Body of pancreas (tissue), 4 donors: ENCODE measurements around the gene AFF3. TPM values are rescaled to one million over a fixed set of nuclear protein-coding genes. Genes with fewer than 3 reads are reported as not detected.
A peak's percentile ranks its signal among the peaks of the same experiment; 100 is the strongest.
"Not testable (repeated sequence)": the region's sequence is repeated elsewhere in the genome, so short reads cannot be mapped to it uniquely, and the experiment has no call there.

Experiments
- ATAC-seq: fragments of 150-250 bp; one replicate; pipeline ENCODE4 v1.9.1; 2016
- DNase-seq, 4 donors: peaks; one replicate each; pipeline ENCODE4 v3.0.0-alpha.2; 2019
- H3K27ac ChIP-seq, 4 donors: fragments of 200-600 bp; sonication (generic); 1 replicate in 3 of 4; 2 replicates in 1 of 4; pipeline versions ENCODE4 v1.5.1 to v1.6.1; 2016 to 2019; ENCODE audit warnings: mild to moderate bottlenecking in 1 of 4, mixed read lengths in 1 of 4, moderate library complexity in 1 of 4
- H3K27me3 ChIP-seq, 2 donors: fragments of 200-600 bp; sonication (generic); one replicate each; pipeline ENCODE4 v1.6.0; 2016; ENCODE audit warnings: mild to moderate bottlenecking in 1 of 2
- H3K36me3 ChIP-seq, 2 donors: fragments of 200-600 bp; sonication (generic); replicated peaks in 1 of 2; 2 replicates each; pipeline ENCODE4 v1.5.1; 2016; ENCODE audit warnings: low read depth in 2 of 2; ENCODE audit not compliant: insufficient read depth in 1 of 2
- H3K4me1 ChIP-seq: fragments of 200-600 bp; sonication (generic); one replicate; pipeline ENCODE4 v1.6.0; 2016
- H3K4me3 ChIP-seq, 2 donors: fragments of 200-600 bp; sonication (generic); 1 replicate in 1 of 2; 2 replicates in 1 of 2; pipeline ENCODE4 v1.5.1; 2016 to 2019
- H3K9me3 ChIP-seq, 3 donors: fragments of 200-600 bp; sonication (generic); 1 replicate in 2 of 3; 2 replicates in 1 of 3; pipeline ENCODE4 v1.5.1; 2016
- CTCF ChIP-seq, 7 experiments: fragments of 450-650 bp in 4 of 7; fragments of 200-600 bp in 3 of 7; sonication (generic) in 3 of 7; IDR thresholded peaks; one replicate each; pipeline ENCODE4 v1.5.1; 2016 to 2019; ENCODE audit warnings: antibody characterized with exemption in 7 of 7
- POLR2A ChIP-seq, 3 donors: fragments of 450-650 bp; IDR thresholded peaks; one replicate each; pipeline ENCODE4 v1.6.1; 2016; ENCODE audit warnings: antibody characterized with exemption in 3 of 3, mild to moderate bottlenecking in 2 of 3
- WGBS, 2 donors: methylation state at CpG; one replicate each; pipeline ENCODE4 v1.1.5; 2017; 5-methylcytosine and 5-hydroxymethylcytosine counted together
- intact Hi-C: fragments of 100-400 bp; cut with DNase I; formaldehyde crosslinking; loops from one replicate; pipeline ENCODE4 v1.15.1; 2023
- total RNA-seq, 2 donors: library from RNA; depleted of rRNA; stranded (reverse); fragments of >200 nt; gene quantifications; one replicate each; pipeline ENCODE4 v1.1.0, GENCODE V29; 2016

Gene AFF3
- total RNA-seq, 2 donors from 2014 or later = 0.52 to 0.99 TPM

DNA sequence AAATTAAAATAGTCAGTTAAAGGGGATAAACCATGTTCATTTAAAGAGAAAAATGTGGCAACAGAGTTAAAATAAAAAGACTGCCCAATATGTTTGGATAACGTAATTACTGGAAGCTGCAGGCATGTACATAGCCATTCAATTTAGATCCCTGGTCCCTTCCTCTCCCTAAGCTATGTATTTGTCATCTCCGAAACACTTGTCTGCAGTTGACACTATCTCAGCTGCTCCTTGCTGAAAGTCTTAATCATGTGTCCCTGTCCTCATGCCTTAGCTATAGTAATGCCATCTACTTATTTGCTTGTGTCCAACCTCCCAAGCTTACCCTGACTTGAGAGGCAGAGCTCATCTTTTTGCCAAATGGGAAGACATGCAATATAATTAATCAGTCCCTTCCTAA lies 478.7 kb downstream of the AFF3 start:
- Histone ChIP-seq H3K4me1 (peaks cover 5% of the 10 kb centered on the region), H3K27ac (peak overlapping the region in 3 of 4 donors; percentile 25 to 70 (median 35)), H3K27me3 (no peaks in the 10 kb centered on the region), H3K36me3 (no peaks in the 10 kb centered on the region), H3K4me3 (no peak overlapping the region), H3K9me3 (no peaks in the 10 kb centered on the region)
- 84 to 85% methylated on average over 2 of the region's 2 CpGs for WGBS, 2 donors
- intact Hi-C loops = no loop called here
- no peak for DNase-seq
- no peak for ATAC-seq
- TF ChIP-seq POLR2A (IDR thresholded peaks at IDR 0.05) (no peak), CTCF (IDR thresholded peaks at IDR 0.05) (no peak)

DNA sequence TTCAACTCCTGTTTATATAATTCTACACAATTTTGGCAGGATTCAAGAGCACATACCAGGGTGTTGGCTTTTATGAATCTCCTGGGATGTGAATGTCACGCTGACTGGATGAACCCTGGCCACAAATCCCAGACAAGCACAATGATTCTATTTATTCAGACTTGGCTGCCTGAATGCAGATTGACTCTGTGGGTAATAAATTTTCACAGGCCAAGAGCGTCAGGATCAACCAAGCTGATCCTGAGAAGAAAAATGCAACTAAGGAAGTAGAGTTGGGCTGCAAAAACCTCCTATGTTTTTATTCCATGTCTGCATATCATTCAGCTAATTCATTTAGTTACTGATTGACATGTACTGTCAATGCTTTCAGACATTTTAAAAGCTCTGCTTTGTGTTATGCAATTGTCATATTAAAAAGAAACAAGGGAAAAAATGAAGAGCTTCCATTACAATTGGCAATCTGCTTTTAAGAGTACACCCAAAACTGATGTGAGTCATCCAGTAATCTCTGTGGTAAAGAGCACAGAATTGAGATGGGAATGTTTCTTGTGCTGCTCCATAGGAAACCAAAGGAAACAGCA lies 479.5 kb downstream of the AFF3 start:
- Histone ChIP-seq H3K4me1 (peaks cover 5% of the 10 kb centered on the region), H3K9me3 (no peaks in the 10 kb centered on the region), H3K27ac (peak overlapping the region in 3 of 4 donors; percentile 25 to 70 (median 35)), H3K4me3 (no peak overlapping the region), H3K36me3 (no peaks in the 10 kb centered on the region), H3K27me3 (no peaks in the 10 kb centered on the region)
- TF ChIP-seq CTCF (IDR thresholded peaks at IDR 0.05) = no peak
- no peak for TF ChIP-seq POLR2A (IDR thresholded peaks at IDR 0.05)
- intact Hi-C loops = no loop called here
- WGBS, 2 donors = 41 to 44% methylated on average over 2 of the region's 2 CpGs
- DNase-seq (peak; percentile 13 to 62 (median 28)), ATAC-seq (peak; percentile 92)

- H3K27me3 ChIP-seq, DNase-seq, H3K36me3 ChIP-seq, H3K9me3 ChIP-seq, ATAC-seq, H3K4me1 ChIP-seq, intact Hi-C loops, H3K4me3 ChIP-seq: not testable (repeated sequence)
- peak overlapping the region in 2 of 4 donors; percentile 35 to 70 for H3K27ac ChIP-seq
- WGBS, 2 donors = 86 to 89% methylated on average over 9 of the region's 9 CpGs
Measured at GRCh38 chr2:99661761-99662160, 480.6 kb downstream of the AFF3 start.

- Histone ChIP-seq H3K27me3 (no peaks in the 10 kb centered on the region), H3K36me3 (no peaks in the 10 kb centered on the region), H3K4me1 (peaks cover 5% of the 10 kb centered on the region), H3K27ac (peak overlapping the region in 1 of 4 donors; percentile 30), H3K9me3 (no peaks in the 10 kb centered on the region), H3K4me3 (no peak overlapping the region)
- no peak for DNase-seq
- ATAC-seq = no peak
- WGBS, 2 donors = 72 to 82% methylated on average over 8 of the region's 8 CpGs
- intact Hi-C loops = no loop called here
- TF ChIP-seq CTCF (IDR thresholded peaks at IDR 0.05) = no peak
- no peak for TF ChIP-seq POLR2A (IDR thresholded peaks at IDR 0.05)
Measured at GRCh38 chr2:99660616-99661406, 481.6 kb downstream of the AFF3 start.

GRCh38 chr2:99659874-99660273 lies 482.5 kb downstream of the AFF3 start:
- DNase-seq = no peak
- intact Hi-C loops = no loop called here
- Histone ChIP-seq H3K36me3 (no peaks in the 10 kb centered on the region), H3K4me1 (peaks cover 5% of the 10 kb centered on the region), H3K27me3 (no peaks in the 10 kb centered on the region), H3K27ac (no peak overlapping the region), H3K4me3 (no peak overlapping the region), H3K9me3 (no peaks in the 10 kb centered on the region)
- TF ChIP-seq POLR2A (IDR thresholded peaks at IDR 0.05) (no peak), CTCF (IDR thresholded peaks at IDR 0.05) (no peak)
- no peak for ATAC-seq
- WGBS, 2 donors = 86 to 90% methylated on average over 3 of the region's 3 CpGs
